Fibroblast of lung (primary cell): Measurements from ENCODE around the gene CCDC142. TPM values are rescaled to one million over a fixed set of nuclear protein-coding genes. Genes with fewer than 3 reads are reported as not detected.
A peak's percentile ranks its signal among the peaks of the same experiment; 100 is the strongest.

Source experiments
- DNase-seq, 2 donors: peaks; one replicate each; pipeline versions ENCODE4 v3.0.0 to v3.0.0-alpha.2; 2010; ENCODE audit warnings: low read depth in 2 of 2
- H2AFZ ChIP-seq: 2 replicates; pipeline ENCODE4 v1.5.1; 2012; ENCODE audit warnings: low read length, control low read depth, inconsistent platforms
- H3K27ac ChIP-seq: 2 replicates; pipeline ENCODE4 v1.5.1; 2011; ENCODE audit warnings: low read length, control low read depth; ENCODE audit not compliant: insufficient read depth
- H3K27me3 ChIP-seq: 2 replicates; pipeline ENCODE4 v1.5.1; 2011; ENCODE audit warnings: mild to moderate bottlenecking, low read length; ENCODE audit not compliant: control insufficient read depth, insufficient read depth
- H3K36me3 ChIP-seq: 2 replicates; pipeline ENCODE4 v1.5.1; 2011; ENCODE audit warnings: low read length; ENCODE audit not compliant: control insufficient read depth, insufficient read depth
- H3K4me1 ChIP-seq: 2 replicates; pipeline ENCODE4 v1.5.1; 2011; ENCODE audit warnings: low read length; ENCODE audit not compliant: control insufficient read depth, insufficient read depth; ENCODE audit errors: extremely low read depth
- H3K4me2 ChIP-seq: 2 replicates; pipeline ENCODE4 v1.5.1; 2011; ENCODE audit warnings: low read length, control low read depth; ENCODE audit not compliant: insufficient read depth; ENCODE audit errors: extremely low read depth
- H3K4me3 ChIP-seq, 4 experiments: fragments of 200-600 bp in 1 of 4; sonication (generic) in 1 of 4; replicated peaks in 1 of 4; 2 replicates each; pipeline ENCODE4 v1.5.1; 2011 to 2016; ENCODE audit warnings: low read length in 4 of 4, low read depth in 3 of 4, mild to moderate bottlenecking in 3 of 4, control low read depth in 2 of 4, inconsistent platforms in 1 of 4, mixed read lengths in 1 of 4; ENCODE audit not compliant: insufficient read depth in 1 of 4; ENCODE audit errors: control extremely low read depth in 1 of 4
- H3K79me2 ChIP-seq: 2 replicates; pipeline ENCODE4 v1.5.1; 2012; ENCODE audit warnings: mild to moderate bottlenecking, low read length, inconsistent platforms; ENCODE audit not compliant: control insufficient read depth, insufficient read depth
- H3K9ac ChIP-seq: 2 replicates; pipeline ENCODE4 v1.5.1; 2011; ENCODE audit warnings: mild to moderate bottlenecking, low read length, control low read depth; ENCODE audit not compliant: insufficient read depth
- H3K9me3 ChIP-seq: 2 replicates; pipeline ENCODE4 v1.5.1; 2012; ENCODE audit warnings: low read depth, low read length; ENCODE audit not compliant: control insufficient read depth, insufficient read depth
- H4K20me1 ChIP-seq: 2 replicates; pipeline ENCODE4 v1.5.1; 2011; ENCODE audit warnings: low read length; ENCODE audit not compliant: control insufficient read depth, insufficient read depth; ENCODE audit errors: extremely low read depth
- EZH2 ChIP-seq: IDR thresholded peaks from 2 replicates; pipeline ENCODE4 v1.5.1; 2012; ENCODE audit warnings: low read length, control low read depth, mild to moderate bottlenecking; ENCODE audit errors: missing control alignments
- polyA plus RNA-seq, 2 donors: library from polyadenylated mRNA; depleted of rRNA in 1 of 2; stranded (reverse) in 1 of 2; unstranded in 1 of 2; fragments of >200 nt; gene quantifications; 2 replicates each; pipeline ENCODE4 v1.2.1, GENCODE V29; 2011 to 2012; ENCODE audit warnings: missing spikeins in 1 of 2
- total RNA-seq: library from RNA; depleted of rRNA; stranded (reverse); fragments of >200 nt; gene quantifications from 2 replicates; pipeline ENCODE4 v1.2.1, GENCODE V29; 2014
- TF ChIP-seq, protein P1 (sequence below), 2 donors: IDR thresholded peaks in 1 of 2; conservative IDR thresholded peaks in 1 of 2; 1 replicate in 1 of 2; 2 replicates in 1 of 2; pipeline ENCODE4 v1.5.1; 2011 to 2012; ENCODE audit warnings: low read length in 2 of 2, control low read depth in 1 of 2, inconsistent platforms in 1 of 2, low read depth in 1 of 2, mild to moderate bottlenecking in 1 of 2

CCDC142 gene
- total and polyA plus RNA-seq, 2 donors (not counting 1 experiment from before 2014, with no cell fraction given) = 3.8 to 21.3 TPM

DNA sequence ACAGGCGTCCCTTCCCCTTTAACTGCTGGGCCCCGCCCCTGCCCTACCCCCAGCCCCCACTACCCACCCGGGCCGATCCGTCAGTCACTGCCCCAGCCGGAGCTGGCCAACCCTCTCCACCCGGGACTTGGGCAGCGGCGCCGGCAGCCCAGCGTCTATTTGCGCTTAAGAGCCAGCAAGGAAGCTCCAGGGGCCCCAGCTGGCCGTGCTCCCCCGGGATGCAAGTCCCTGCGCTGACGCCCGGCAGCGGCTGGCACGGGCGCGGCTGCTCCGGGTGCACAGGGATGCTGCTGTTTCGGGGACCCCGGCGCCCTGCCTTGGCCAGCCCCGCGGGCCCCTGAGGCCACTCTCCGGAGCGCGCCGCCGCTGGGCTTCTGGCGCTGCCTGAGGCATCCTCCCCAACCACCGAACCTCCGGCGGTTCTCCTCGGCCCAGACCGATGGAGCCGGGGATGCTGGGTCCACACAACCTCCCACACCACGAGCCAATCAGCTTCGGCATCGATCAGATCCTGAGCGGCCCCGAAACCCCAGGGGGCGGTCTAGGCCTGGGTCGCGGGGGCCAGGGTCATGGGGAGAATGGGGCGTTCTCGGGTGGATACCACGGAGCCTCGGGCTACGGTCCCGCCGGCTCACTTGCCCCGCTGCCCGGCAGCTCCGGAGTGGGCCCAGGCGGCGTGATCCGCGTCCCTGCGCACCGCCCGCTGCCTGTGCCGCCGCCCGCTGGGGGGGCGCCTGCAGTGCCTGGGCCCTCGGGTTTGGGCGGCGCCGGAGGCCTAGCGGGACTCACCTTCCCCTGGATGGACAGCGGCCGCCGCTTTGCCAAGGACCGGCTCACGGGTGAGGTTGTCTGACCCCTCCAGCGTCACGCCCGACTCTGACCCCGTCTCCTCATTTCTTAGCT, 31.8 kb upstream of the CCDC142 start, which contains the start of gene TLX2:
Gene TLX2, plus strand, starts transcription at position 83 of the 903 bp plus-strand sequence. Its CDS starts 357 bp downstream, at position 440.
- H3K27me3 ChIP-seq = peaks cover 85% of the 10 kb centered on the region
- no peaks in the 10 kb centered on the region for H3K79me2 ChIP-seq
- no peak within 1 kb of the TSS for H2AFZ ChIP-seq
- peak within 1 kb of the TSS in 1 of 4 experiments; percentile 7 for H3K4me3 ChIP-seq
- TF ChIP-seq EZH2 = no peak
- TF ChIP-seq, protein P1, sequence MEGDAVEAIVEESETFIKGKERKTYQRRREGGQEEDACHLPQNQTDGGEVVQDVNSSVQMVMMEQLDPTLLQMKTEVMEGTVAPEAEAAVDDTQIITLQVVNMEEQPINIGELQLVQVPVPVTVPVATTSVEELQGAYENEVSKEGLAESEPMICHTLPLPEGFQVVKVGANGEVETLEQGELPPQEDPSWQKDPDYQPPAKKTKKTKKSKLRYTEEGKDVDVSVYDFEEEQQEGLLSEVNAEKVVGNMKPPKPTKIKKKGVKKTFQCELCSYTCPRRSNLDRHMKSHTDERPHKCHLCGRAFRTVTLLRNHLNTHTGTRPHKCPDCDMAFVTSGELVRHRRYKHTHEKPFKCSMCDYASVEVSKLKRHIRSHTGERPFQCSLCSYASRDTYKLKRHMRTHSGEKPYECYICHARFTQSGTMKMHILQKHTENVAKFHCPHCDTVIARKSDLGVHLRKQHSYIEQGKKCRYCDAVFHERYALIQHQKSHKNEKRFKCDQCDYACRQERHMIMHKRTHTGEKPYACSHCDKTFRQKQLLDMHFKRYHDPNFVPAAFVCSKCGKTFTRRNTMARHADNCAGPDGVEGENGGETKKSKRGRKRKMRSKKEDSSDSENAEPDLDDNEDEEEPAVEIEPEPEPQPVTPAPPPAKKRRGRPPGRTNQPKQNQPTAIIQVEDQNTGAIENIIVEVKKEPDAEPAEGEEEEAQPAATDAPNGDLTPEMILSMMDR (conservative IDR thresholded peaks at IDR 0.05 in 1 of 2, IDR thresholded peaks at IDR 0.05 in 1 of 2; ENCODE audit: low read depth in 1 of 2, low read length in 2 of 2) = no peak
- H3K4me1 ChIP-seq = no peaks in the 10 kb centered on the region
- no peaks in the 10 kb centered on the region for H4K20me1 ChIP-seq
- no peak within 1 kb of the TSS for H3K27ac ChIP-seq
- no peaks in the 10 kb centered on the region for H3K36me3 ChIP-seq
- H3K9me3 ChIP-seq = no peaks in the 10 kb centered on the region
- peak within 1 kb of the TSS; percentile 19 for H3K4me2 ChIP-seq
- DNase-seq = no peak
- no peak within 1 kb of the TSS for H3K9ac ChIP-seq

DNA sequence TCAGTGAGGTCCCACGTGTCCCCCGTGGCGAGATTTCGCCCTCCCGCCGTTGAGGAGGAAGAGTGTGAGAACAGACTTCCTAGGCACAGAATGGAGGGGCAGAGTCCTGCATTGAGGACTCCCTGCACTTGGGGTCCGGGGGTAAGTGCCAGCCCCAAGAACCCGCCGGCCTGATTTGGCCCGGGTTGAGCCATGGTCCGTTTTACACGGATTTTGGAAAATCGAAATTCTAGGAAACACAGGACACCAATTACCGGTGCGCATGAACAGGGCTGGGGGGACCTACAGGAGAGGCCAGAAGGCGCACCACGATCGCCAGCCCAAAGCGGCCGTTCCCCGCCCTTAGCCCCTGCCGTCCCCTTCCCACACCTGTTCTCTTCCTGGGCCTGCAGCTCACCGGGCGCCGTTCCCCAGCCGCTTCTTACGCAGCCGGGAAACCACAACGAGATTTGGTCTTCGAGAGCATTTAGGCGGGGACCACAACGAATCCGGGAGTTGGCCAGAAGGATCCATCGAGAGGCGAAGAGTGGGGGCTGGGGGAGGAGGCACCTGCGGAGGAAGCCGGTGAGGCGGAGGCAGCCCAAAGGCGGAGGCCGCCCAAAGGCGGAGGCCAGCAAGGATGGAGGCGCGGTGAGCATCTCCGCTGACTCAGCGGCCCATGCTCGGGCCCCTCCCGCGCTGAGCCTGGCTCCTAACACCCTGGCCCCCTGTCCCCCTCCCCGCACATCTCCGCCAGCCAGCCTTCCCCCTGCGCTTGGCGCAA, 31.0 kb upstream of the CCDC142 start:
- H3K27ac ChIP-seq = no peak overlapping the region
- H3K4me3 ChIP-seq = no peak overlapping the region
- no peaks in the 10 kb centered on the region for H3K4me1 ChIP-seq
- no peaks in the 10 kb centered on the region for H3K36me3 ChIP-seq
- H4K20me1 ChIP-seq = no peaks in the 10 kb centered on the region
- no peak for DNase-seq
- no peaks in the 10 kb centered on the region for H3K79me2 ChIP-seq
- H3K9ac ChIP-seq = no peak overlapping the region
- TF ChIP-seq, protein P1 (conservative IDR thresholded peaks at IDR 0.05 in 1 of 2, IDR thresholded peaks at IDR 0.05 in 1 of 2; ENCODE audit: low read depth in 1 of 2, low read length in 2 of 2) = no peak
- TF ChIP-seq EZH2 = peak; percentile 99
- peaks cover 76% of the 10 kb centered on the region for H3K27me3 ChIP-seq
- H3K9me3 ChIP-seq = no peaks in the 10 kb centered on the region
- no peak overlapping the region for H2AFZ ChIP-seq
- H3K4me2 ChIP-seq = no peak overlapping the region
